ENCODE data around the gene PLP2. TPM values are rescaled to one million over a fixed set of nuclear protein-coding genes. Genes with fewer than 3 reads are reported as not detected.
"Not testable (repeated sequence)": the region's sequence is repeated elsewhere in the genome, so short reads cannot be mapped to it uniquely, and the experiment has no call there.

Gene PLP2, protein sequence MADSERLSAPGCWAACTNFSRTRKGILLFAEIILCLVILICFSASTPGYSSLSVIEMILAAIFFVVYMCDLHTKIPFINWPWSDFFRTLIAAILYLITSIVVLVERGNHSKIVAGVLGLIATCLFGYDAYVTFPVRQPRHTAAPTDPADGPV
- 10 to 100 TPM; 50.6 to 54.0 TPM for total RNA-seq

DNA sequence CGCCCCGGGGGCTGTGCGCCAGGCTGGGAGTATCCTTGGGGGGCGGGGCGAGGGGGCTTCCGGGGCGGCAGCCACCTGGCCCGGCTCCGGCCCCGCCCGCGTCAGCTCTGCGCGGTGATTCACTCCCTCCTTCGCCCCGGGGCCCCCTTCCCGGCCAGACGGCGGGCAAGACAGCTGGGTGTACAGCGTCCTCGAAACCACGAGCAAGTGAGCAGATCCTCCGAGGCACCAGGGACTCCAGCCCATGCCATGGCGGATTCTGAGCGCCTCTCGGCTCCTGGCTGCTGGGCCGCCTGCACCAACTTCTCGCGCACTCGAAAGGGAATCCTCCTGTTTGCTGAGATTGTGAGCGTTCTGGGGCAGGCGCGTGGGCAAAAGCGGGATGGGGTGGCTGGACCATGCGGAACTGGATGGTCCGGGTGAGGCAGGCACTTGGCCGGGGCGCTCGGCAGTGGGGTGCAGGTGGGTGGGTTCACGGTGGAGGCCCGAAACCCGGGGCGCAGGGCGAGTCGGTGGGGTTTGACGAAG lies at the start of gene PLP2:
Gene PLP2, plus strand, starts transcription at position 147 of the 528 bp plus-strand sequence. Its CDS starts 103 bp downstream, at position 250.
- peaks cover 11 to 25% of the 10 kb centered on the region in 2 donors for H3K4me1 Mint-ChIP-seq (ENCODE audit: low read depth in 2 of 2)
- H3K27ac Mint-ChIP-seq: peak within 1 kb of the TSS; percentile 63 to 69
- ATAC-seq (peak; percentile 72 to 75), DNase-seq (ENCODE audit: low spot score) (peak; percentile 69)
- H3K9me3 Mint-ChIP-seq: no peaks in the 10 kb centered on the region
- peak within 1 kb of the TSS; percentile 84 for H3K4me3 Mint-ChIP-seq
- no peaks in the 10 kb centered on the region for H3K27me3 Mint-ChIP-seq
- no peaks in the 10 kb centered on the region for H3K36me3 Mint-ChIP-seq

DNA sequence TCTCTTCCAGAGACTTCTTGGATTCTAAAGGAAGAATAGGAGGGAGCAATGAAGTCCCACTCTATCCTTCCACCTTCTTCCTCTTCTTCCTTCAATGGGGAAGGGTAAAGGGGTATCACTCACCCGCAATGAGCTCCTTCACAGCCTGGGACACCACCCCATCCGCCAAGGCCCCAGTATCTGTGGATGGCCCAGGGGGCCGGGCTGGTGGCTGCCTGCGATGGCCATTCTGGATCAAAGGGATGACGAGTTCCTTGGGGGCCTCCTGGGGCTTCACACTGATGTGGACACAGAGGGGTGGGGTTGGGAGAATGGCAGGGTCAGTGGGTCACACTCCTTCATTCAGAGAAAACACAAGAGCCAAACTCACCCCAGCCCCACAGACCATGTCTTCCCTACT lies 49.2 kb upstream of the PLP2 start:
- DNase-seq (ENCODE audit: low spot score) (no peak), ATAC-seq (no peak)
- H3K4me3 Mint-ChIP-seq: peak overlapping the region; percentile 99
- H3K27ac Mint-ChIP-seq: peak overlapping the region; percentile 96 to 99
- H3K27me3 Mint-ChIP-seq: peaks cover 0 to 6% of the 10 kb centered on the region in 2 donors
- peaks cover 14% of the 10 kb centered on the region for H3K36me3 Mint-ChIP-seq
- H3K4me1 Mint-ChIP-seq (ENCODE audit: low read depth in 2 of 2): peaks cover 21 to 33% of the 10 kb centered on the region in 2 donors
- H3K9me3 Mint-ChIP-seq: no peaks in the 10 kb centered on the region

DNA sequence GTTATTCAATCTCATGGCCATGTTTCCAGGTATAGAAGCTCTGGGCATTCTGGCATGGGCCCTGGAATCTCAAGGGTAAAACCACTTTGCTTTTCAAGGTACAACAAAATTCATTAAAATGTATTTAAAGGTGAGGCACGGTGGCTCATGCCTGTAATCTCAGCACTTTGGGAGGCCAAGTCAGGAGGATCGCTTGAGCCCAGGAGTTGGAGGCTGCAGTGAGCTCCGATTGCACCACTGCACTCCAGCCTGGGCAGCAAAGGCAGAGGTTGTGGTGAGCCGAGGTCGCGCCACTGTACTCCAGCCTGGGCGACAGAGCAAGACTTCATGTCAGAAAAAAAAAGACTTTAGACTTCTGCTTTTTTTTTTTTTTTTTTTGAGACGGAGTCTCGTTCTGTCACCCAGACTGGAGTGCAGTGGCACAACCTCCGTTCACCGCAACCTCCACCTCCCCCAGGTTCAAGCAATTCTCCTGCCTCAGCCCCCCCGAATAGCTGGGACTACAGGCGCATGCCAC lies 43.9 kb upstream of the PLP2 start:
- not testable (repeated sequence) for DNase-seq (ENCODE audit: low spot score); H3K4me1 Mint-ChIP-seq (ENCODE audit: low read depth in 2 of 2); H3K27ac Mint-ChIP-seq; H3K4me3 Mint-ChIP-seq; H3K27me3 Mint-ChIP-seq; ATAC-seq; H3K9me3 Mint-ChIP-seq; H3K36me3 Mint-ChIP-seq

DNA sequence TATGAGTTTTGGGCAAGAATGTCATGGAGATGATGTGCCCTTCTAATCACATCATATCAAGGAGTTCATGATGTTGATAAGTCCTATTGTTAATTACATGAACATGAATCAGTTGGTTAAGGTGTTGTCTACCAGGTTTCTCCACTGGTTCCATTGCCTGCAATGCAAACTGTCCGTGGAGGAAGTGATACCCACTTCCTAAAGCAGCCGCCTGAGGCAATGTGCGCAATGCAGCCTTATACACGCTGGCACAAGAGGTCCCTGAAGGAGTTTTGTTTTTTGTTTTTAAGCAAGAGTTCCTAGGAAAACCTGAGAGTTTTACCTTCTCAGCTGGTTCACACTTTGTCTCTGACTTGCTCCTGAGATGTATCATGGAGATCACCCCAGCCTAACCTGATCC lies 42.3 kb upstream of the PLP2 start:
- Mint-ChIP-seq H3K9me3 (no peaks in the 10 kb centered on the region), H3K4me1 (ENCODE audit: low read depth in 2 of 2) (no peaks in the 10 kb centered on the region), H3K27ac (no peak overlapping the region), H3K36me3 (no peaks in the 10 kb centered on the region), H3K27me3 (no peaks in the 10 kb centered on the region), H3K4me3 (no peak overlapping the region)
- ATAC-seq (no peak), DNase-seq (ENCODE audit: low spot score) (no peak)

DNA sequence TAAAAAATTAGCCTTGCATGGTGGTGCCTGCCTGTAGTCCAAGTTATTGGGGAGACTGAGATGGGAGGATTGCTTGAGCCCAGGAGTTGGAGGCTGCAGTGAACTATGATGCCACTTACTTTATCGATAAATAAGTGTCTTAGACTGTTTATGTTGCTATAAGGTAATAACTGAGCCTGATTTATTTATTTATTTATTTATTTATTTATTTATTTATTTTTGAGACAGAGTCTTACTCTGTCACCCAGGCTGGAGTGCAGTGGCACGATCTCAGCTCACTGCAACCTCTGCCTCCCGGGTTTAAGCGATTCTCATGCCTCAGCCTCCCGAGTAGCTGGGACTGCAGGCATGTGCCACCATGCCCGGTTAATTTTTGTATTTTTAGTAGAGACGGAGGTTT lies 39.4 kb upstream of the PLP2 start:
- H3K4me3 Mint-ChIP-seq; DNase-seq (ENCODE audit: low spot score); H3K27me3 Mint-ChIP-seq; ATAC-seq; H3K4me1 Mint-ChIP-seq (ENCODE audit: low read depth in 2 of 2); H3K36me3 Mint-ChIP-seq; H3K27ac Mint-ChIP-seq; H3K9me3 Mint-ChIP-seq: not testable (repeated sequence)

DNA sequence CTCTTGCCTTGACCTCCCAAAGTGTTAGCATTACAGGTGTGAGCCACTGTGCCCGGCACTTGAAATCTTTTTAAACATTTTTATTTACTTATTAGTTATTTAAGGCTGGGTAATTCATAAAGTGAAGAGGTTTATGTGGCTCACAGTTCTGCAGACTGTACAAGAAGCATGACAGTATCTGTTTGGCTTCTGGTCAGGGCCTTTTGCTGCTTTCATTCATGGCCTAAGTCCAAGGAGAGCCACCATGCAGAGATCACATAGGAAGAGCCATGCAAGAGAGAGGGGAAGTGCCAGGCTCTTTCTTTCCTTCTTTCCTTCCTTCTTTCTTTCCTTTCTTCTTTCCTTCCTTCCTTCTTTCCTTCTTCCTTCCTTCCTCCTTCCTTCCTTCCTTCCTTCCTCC lies 37.9 kb upstream of the PLP2 start:
- no peak for DNase-seq (ENCODE audit: low spot score)

DNA sequence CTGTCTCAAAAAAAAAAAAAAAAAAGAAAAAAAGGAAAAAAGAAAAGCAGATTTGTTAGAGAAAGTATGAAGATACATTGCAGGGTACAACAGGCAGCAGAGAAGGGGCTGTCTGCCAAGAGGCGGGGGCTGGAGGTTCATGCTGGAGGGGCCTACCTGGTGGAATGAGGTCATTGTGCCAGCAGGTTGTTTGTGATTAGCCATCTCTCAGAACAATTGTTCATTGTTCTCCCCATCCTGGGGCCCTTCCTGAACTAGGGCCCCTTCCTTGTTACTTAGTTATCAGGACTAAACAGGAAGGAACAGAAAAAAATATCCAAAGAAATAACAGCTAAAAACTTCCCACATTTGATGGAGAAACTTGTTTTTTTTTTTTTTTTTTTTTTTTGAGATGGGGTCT lies 34.2 kb upstream of the PLP2 start:
- ATAC-seq (no peak), DNase-seq (ENCODE audit: low spot score) (no peak)
- Mint-ChIP-seq H3K27ac (no peak overlapping the region), H3K36me3 (peaks cover 5% of the 10 kb centered on the region), H3K4me3 (no peak overlapping the region), H3K9me3 (peaks cover 11% of the 10 kb centered on the region), H3K27me3 (no peaks in the 10 kb centered on the region), H3K4me1 (ENCODE audit: low read depth in 2 of 2) (no peaks in the 10 kb centered on the region)

More for the DNA sequence above, 37.9 kb upstream of the PLP2 start:
- Mint-ChIP-seq H3K27ac (no peak overlapping the region), H3K27me3 (no peaks in the 10 kb centered on the region), H3K36me3 (no peaks in the 10 kb centered on the region), H3K4me1 (ENCODE audit: low read depth in 2 of 2) (no peaks in the 10 kb centered on the region), H3K9me3 (no peaks in the 10 kb centered on the region), H3K4me3 (no peak overlapping the region)
- ATAC-seq: no peak

DNA sequence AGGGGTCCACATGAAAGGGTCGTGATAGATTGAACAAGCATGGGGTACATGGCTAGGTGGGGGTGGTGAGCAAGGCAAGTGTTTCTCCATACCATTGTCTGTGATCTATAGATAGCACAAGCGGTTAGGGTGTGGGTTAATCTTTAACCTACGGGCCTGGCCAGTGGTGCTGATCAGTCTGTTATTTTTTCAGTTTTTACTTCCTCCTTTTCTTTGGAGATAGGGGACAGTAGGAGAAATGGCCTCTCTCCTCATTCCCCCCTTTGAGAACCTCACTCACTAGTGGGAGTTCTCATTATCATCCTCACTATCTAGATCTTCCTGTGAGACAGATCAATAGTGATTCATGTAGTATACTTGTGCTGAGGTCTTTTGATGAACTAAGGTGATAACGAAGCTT lies 32.0 kb upstream of the PLP2 start:
- peaks cover 11% of the 10 kb centered on the region for H3K9me3 Mint-ChIP-seq
- H3K36me3 Mint-ChIP-seq: peaks cover 5% of the 10 kb centered on the region
- H3K4me1 Mint-ChIP-seq (ENCODE audit: low read depth in 2 of 2): no peaks in the 10 kb centered on the region

DNA sequence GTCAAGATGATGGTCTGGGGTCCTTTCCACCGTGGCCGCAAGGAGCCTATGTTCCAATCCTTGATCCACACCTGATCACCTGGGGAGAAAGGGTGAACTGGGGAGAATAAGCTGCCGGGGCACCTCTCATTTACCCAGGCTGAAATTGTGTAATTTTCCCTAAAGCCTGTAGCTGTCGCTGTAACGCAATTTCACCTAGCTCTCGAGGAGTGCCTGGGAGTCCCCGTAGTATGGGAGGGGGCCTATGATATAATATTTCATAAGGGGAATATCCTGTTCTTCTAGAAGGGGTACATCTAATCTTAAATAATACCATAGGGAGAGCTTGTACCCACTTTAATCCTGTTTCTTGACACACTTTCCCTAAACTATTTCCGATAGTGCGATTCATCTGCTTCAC lies 29.4 kb upstream of the PLP2 start:
- H3K4me3 Mint-ChIP-seq; H3K36me3 Mint-ChIP-seq; ATAC-seq; H3K27ac Mint-ChIP-seq; H3K27me3 Mint-ChIP-seq; H3K4me1 Mint-ChIP-seq (ENCODE audit: low read depth in 2 of 2); DNase-seq (ENCODE audit: low spot score): not testable (repeated sequence)
- peaks cover 11% of the 10 kb centered on the region for H3K9me3 Mint-ChIP-seq

More for the DNA sequence above, 32.0 kb upstream of the PLP2 start:
- no peak overlapping the region for H3K27ac Mint-ChIP-seq
- no peak for DNase-seq (ENCODE audit: low spot score)
- ATAC-seq: no peak
- no peaks in the 10 kb centered on the region for H3K27me3 Mint-ChIP-seq
- no peak overlapping the region for H3K4me3 Mint-ChIP-seq

DNA sequence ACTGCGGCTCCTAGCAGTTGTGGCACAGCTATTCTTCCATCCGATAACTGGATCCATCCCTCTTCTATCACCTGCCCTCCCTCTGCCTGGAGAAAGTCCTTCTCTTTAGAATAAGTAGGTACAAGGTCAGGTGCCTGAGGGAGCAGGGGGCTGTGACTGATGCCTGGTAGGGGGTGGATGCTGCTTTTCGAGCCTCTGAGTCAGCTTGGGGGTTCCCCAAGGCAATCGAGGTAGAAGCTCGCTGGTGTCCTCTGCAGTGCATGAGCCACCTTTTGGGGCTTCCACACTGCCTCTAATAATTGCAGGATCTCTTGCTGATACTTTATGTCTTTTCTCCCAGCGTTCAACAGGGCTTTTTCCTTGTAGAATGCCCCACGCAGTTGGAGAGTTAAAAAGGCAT lies 28.5 kb upstream of the PLP2 start:
- H3K4me3 Mint-ChIP-seq: not testable (repeated sequence)

DNA sequence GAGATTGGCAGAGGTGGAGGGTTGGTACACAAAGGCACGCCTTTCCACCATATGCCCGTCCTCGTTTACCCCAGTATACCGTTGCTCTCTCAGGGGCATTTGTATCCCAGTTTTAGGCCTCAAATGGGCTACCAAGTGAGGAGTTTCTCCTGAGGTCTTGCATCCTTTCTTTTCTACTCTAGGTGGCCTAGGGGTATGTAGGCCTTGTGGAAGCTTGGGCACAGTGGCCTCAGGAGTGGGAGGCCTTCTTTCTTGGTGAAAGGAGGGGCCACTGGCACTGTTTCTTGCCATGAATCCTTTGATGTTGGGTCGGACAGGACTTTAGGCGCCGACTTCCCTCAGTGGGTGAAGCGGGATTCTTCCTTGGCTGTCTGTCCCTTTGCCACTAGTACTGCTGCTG lies 24.4 kb upstream of the PLP2 start:
- Mint-ChIP-seq H3K9me3 (no peaks in the 10 kb centered on the region), H3K36me3 (no peaks in the 10 kb centered on the region), H3K27ac (no peak overlapping the region), H3K4me3 (no peak overlapping the region), H3K4me1 (ENCODE audit: low read depth in 2 of 2) (no peaks in the 10 kb centered on the region), H3K27me3 (no peaks in the 10 kb centered on the region)
- no peak for DNase-seq (ENCODE audit: low spot score)
- ATAC-seq: no peak

More for the DNA sequence above, 28.5 kb upstream of the PLP2 start:
- H3K27ac Mint-ChIP-seq; ATAC-seq; H3K4me1 Mint-ChIP-seq (ENCODE audit: low read depth in 2 of 2); H3K36me3 Mint-ChIP-seq; DNase-seq (ENCODE audit: low spot score); H3K27me3 Mint-ChIP-seq: not testable (repeated sequence)
- H3K9me3 Mint-ChIP-seq: peaks cover 11% of the 10 kb centered on the region

DNA sequence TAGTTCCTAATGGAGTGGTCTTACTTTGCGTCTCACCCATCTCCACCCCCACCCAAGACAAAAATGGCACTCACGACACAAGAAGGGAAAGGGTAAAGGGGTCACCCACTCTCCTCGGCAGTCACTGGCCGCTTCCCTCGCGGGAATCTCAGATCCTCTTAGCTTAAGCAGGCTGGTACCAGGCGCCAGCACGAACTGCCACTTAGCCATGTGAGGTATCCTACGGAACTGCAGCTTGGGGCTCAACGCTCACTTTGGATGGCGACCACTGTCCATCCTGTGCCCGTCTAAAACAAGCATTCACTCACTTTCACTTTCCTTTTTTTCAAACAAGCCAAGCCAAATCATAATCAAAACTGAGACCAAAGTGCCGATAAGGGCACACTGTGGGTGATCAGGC lies 23.8 kb upstream of the PLP2 start:
- Mint-ChIP-seq H3K4me3 (no peak overlapping the region), H3K27me3 (no peaks in the 10 kb centered on the region), H3K9me3 (no peaks in the 10 kb centered on the region), H3K27ac (no peak overlapping the region), H3K36me3 (no peaks in the 10 kb centered on the region), H3K4me1 (ENCODE audit: low read depth in 2 of 2) (no peaks in the 10 kb centered on the region)
- no peak for ATAC-seq
- no peak for DNase-seq (ENCODE audit: low spot score)

DNA sequence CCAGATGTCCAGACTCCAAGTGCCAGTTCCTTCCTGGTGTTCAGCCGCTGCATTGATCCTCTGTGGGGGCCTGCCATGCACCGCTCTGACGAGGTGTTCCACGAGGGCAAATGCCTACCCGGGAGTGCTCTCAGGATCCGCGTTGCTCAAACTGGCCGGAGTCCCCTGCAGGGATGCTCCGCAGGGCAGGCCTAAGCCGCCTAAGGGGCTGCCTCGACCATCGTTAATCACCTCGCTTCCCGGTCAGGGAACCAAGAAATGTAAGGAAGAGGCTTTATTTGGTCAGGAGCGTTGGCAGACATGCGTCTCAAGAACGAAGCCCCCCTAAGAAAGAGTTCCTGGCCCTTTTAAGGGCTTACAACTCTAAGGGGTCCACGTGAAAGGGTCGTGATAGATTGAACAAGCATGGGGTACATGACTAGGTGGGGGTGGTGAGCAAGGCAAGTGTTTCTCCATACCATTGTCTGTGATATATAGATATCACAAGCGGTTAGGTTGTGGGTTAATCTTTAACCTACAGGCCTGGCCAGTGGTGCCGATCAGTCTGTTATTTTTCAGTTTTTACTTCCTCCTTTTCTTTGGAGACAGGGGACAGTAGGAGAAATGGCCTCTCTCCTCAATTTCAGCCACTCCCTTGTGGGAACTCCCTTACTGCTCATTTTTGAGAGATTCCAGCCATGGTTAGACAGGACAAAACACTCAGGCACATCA lies 23.2 kb upstream of the PLP2 start:
- not testable (repeated sequence) for H3K27ac Mint-ChIP-seq; DNase-seq (ENCODE audit: low spot score); H3K9me3 Mint-ChIP-seq; H3K36me3 Mint-ChIP-seq; H3K4me3 Mint-ChIP-seq; ATAC-seq; H3K4me1 Mint-ChIP-seq (ENCODE audit: low read depth in 2 of 2); H3K27me3 Mint-ChIP-seq

DNA sequence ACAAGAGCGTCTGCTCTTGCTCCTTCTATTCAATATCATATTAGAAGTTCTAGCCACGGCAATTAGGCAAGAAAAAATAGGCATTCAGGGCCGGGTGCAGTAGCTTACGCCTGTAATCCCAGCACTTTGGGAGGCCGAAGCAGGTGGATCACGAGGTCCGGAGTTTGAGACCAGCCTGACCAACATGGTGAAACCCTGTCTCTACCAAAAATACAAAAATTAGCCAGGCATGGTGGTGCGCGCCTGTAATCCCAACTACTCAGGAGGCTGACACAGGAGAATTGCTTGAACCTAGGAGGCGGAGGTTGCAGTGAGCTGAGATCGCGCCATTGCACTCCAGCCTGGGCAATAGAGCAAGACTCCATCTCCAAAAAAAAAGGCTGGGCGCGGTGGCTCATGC lies 22.4 kb upstream of the PLP2 start:
- not testable (repeated sequence) for DNase-seq (ENCODE audit: low spot score); H3K36me3 Mint-ChIP-seq; H3K4me3 Mint-ChIP-seq; H3K4me1 Mint-ChIP-seq (ENCODE audit: low read depth in 2 of 2); H3K27me3 Mint-ChIP-seq; H3K27ac Mint-ChIP-seq; ATAC-seq; H3K9me3 Mint-ChIP-seq

Measured in natural killer cell treated with Interleukin-12 subunit alpha and Interleukin-12 subunit beta and Interleukin-15 and Interleukin-18, amount 100 ng/mL, for 72 hours (primary cell).